ENCODE data around the gene RPP30.
A peak's percentile ranks its signal among the peaks of the same experiment; 100 is the strongest.
"Not testable (repeated sequence)": the region's sequence is repeated elsewhere in the genome, so short reads cannot be mapped to it uniquely, and the experiment has no call there.

Gene RPP30

GRCh38 chr10:90879062-90879461 is 7.3 kb downstream of the RPP30 start:
- H3K79me2 ChIP-seq (ENCODE audit: insufficient read depth, low read length) = peaks cover 12% of the 10 kb centered on the region
- peaks cover 13% of the 10 kb centered on the region for H3K4me1 ChIP-seq (ENCODE audit: insufficient read depth, low read length, poor library complexity, severe bottlenecking)
- H2AFZ ChIP-seq (ENCODE audit: low read length) = no peak overlapping the region
- peaks cover 59% of the 10 kb centered on the region for H3K36me3 ChIP-seq (ENCODE audit: insufficient read depth, low read length)
- H3K4me3 ChIP-seq (ENCODE audit: low read length, poor library complexity, severe bottlenecking) = no peak overlapping the region
- no peak overlapping the region for H3K9ac ChIP-seq (ENCODE audit: low read depth, low read length, poor library complexity, severe bottlenecking)
- no peaks in the 10 kb centered on the region for H3K27me3 ChIP-seq (ENCODE audit: insufficient read depth, low read length, poor library complexity, severe bottlenecking)
- no peaks in the 10 kb centered on the region for H3K9me2 ChIP-seq (replicated peaks; ENCODE audit: low read depth, low read length)
- H3K9me3 ChIP-seq (ENCODE audit: insufficient read depth, low read depth, low read length) = no peaks in the 10 kb centered on the region
- no peak overlapping the region for H3K4me2 ChIP-seq (ENCODE audit: low read depth, low read length, poor library complexity, severe bottlenecking)
- H4K20me1 ChIP-seq (ENCODE audit: insufficient read depth, low read length, poor library complexity, severe bottlenecking) = peaks cover 9% of the 10 kb centered on the region
- TF ChIP-seq EZH2phosphoT487 (IDR thresholded peaks at IDR 0.05; ENCODE audit: borderline replicate concordance) (no peak), CTCF (conservative IDR thresholded peaks at IDR 0.05; ENCODE audit: low read length) (no peak)
- no peaks in the 10 kb centered on the region for H3F3A ChIP-seq (ENCODE audit: low read depth)

DNA sequence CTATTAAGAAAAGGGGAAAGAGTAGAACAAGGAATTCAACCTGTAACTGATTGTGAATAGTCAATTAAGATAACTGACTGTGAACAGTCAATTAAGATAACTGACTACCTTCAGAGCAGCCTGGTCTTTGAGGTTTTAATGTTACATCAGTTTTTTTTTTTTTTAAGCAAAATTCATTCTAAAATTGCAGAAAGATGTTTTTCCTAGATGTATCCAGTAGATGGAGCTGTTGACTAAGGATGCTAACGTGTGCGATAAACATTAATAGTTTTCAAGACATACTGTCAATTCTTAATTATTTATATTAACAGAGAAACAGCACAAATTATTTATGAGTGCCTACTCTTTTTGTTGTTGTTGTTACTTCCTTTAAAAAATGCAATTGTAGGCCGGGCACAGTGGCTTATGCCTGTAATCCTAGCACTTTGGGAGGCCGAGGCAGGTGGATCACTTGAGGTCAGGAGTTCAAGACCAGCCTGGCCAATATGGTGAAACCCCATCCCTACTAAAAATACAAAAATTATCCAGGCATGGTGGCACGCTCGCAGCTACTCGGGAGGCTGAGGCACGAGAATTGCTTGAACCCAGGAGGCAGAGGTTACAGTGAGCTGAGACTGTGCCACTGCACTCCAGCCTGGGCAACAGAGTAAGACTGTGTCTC is 8.4 kb downstream of the RPP30 start:
- peaks cover 60% of the 10 kb centered on the region for H3K36me3 ChIP-seq (ENCODE audit: insufficient read depth, low read length)
- H3K79me2 ChIP-seq (ENCODE audit: insufficient read depth, low read length); H3K27me3 ChIP-seq (ENCODE audit: insufficient read depth, low read length, poor library complexity, severe bottlenecking); H3K9ac ChIP-seq (ENCODE audit: low read depth, low read length, poor library complexity, severe bottlenecking); H3F3A ChIP-seq (ENCODE audit: low read depth); H3K4me1 ChIP-seq (ENCODE audit: insufficient read depth, low read length, poor library complexity, severe bottlenecking); H3K4me2 ChIP-seq (ENCODE audit: low read depth, low read length, poor library complexity, severe bottlenecking); H3K9me3 ChIP-seq (ENCODE audit: insufficient read depth, low read depth, low read length); H3K9me2 ChIP-seq (replicated peaks; ENCODE audit: low read depth, low read length); H4K20me1 ChIP-seq (ENCODE audit: insufficient read depth, low read length, poor library complexity, severe bottlenecking); H3K4me3 ChIP-seq (ENCODE audit: low read length, poor library complexity, severe bottlenecking); H2AFZ ChIP-seq (ENCODE audit: low read length): not testable (repeated sequence)
- TF ChIP-seq CTCF (conservative IDR thresholded peaks at IDR 0.05; ENCODE audit: low read length) = peak; percentile 73

DNA sequence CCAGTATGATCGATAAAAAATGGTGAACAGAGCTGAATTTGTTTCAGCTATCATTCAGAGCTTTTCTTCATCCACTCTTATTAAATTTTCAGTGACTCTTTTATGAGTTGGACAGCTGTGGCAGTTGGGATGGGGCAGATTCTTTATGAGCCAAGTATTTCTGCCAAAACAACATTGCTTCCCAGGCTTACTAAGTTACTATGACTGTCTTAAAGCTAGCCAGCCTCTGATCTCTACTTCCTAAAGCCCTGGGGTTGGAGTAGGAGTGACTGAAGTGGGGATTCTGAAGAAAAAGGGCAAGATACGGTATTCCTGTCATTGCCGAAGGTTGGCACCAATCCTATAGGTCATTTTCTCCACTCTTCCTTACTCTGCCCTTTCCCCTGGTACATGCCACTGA is 12.7 kb downstream of the RPP30 start:
- Histone ChIP-seq H3K4me3 (ENCODE audit: low read length, poor library complexity, severe bottlenecking) (no peak overlapping the region), H3K9me2 (replicated peaks; ENCODE audit: low read depth, low read length) (no peaks in the 10 kb centered on the region), H3K4me1 (ENCODE audit: insufficient read depth, low read length, poor library complexity, severe bottlenecking) (no peaks in the 10 kb centered on the region), H3K9ac (ENCODE audit: low read depth, low read length, poor library complexity, severe bottlenecking) (no peak overlapping the region), H3K4me2 (ENCODE audit: low read depth, low read length, poor library complexity, severe bottlenecking) (no peak overlapping the region), H4K20me1 (ENCODE audit: insufficient read depth, low read length, poor library complexity, severe bottlenecking) (peaks cover 3% of the 10 kb centered on the region), H3K9me3 (ENCODE audit: insufficient read depth, low read depth, low read length) (no peaks in the 10 kb centered on the region), H3K27me3 (ENCODE audit: insufficient read depth, low read length, poor library complexity, severe bottlenecking) (no peaks in the 10 kb centered on the region), H3F3A (ENCODE audit: low read depth) (no peaks in the 10 kb centered on the region), H3K36me3 (ENCODE audit: insufficient read depth, low read length) (peaks cover 62% of the 10 kb centered on the region), H3K79me2 (ENCODE audit: insufficient read depth, low read length) (no peaks in the 10 kb centered on the region), H2AFZ (ENCODE audit: low read length) (no peak overlapping the region)
- TF ChIP-seq CTCF (conservative IDR thresholded peaks at IDR 0.05; ENCODE audit: low read length) = no peak
